ENCODE data around the gene WDR44.
"Not testable (repeated sequence)": the region's sequence is repeated elsewhere in the genome, so short reads cannot be mapped to it uniquely, and the experiment has no call there.

The WDR44 gene

GRCh38 chrX:118356154-118356701 lies 10.3 kb downstream of the WDR44 start:
- DNase-seq (ENCODE audit: low read depth in 2 of 2), result no peak

- DNase-seq (ENCODE audit: low read depth in 2 of 2), result no peak
Observed at GRCh38 chrX:118360429-118361125, 14.7 kb downstream of the WDR44 start.

GRCh38 chrX:118364261-118364660 lies 18.4 kb downstream of the WDR44 start:
- no peak for DNase-seq (ENCODE audit: low read depth in 2 of 2)

- DNase-seq (ENCODE audit: low read depth in 2 of 2), result no peak
Observed at GRCh38 chrX:118367338-118367737, 21.4 kb downstream of the WDR44 start.

- DNase-seq (ENCODE audit: low read depth in 2 of 2), result no peak
Observed at GRCh38 chrX:118368398-118368797, 22.5 kb downstream of the WDR44 start.

GRCh38 chrX:118370921-118371624 lies 25.2 kb downstream of the WDR44 start:
- DNase-seq (ENCODE audit: low read depth in 2 of 2), result no peak

GRCh38 chrX:118373538-118373937 lies 27.6 kb downstream of the WDR44 start:
- DNase-seq (ENCODE audit: low read depth in 2 of 2), result no peak

GRCh38 chrX:118383120-118383519 lies 37.2 kb downstream of the WDR44 start:
- DNase-seq (ENCODE audit: low read depth in 2 of 2), result no peak

GRCh38 chrX:118392716-118393115 lies 46.8 kb downstream of the WDR44 start:
- no peak for DNase-seq (ENCODE audit: low read depth in 2 of 2)

- DNase-seq (ENCODE audit: low read depth in 2 of 2), result no peak
Observed at GRCh38 chrX:118396113-118396512, 50.2 kb downstream of the WDR44 start.

- DNase-seq (ENCODE audit: low read depth in 2 of 2), result no peak
Observed at GRCh38 chrX:118418811-118419251, 72.9 kb downstream of the WDR44 start.

GRCh38 chrX:118420462-118420861 lies 74.6 kb downstream of the WDR44 start:
- no peak for DNase-seq (ENCODE audit: low read depth in 2 of 2)

GRCh38 chrX:118423558-118423957 lies 77.7 kb downstream of the WDR44 start:
- DNase-seq (ENCODE audit: low read depth in 2 of 2), result no peak

GRCh38 chrX:118432799-118433198 lies 86.9 kb downstream of the WDR44 start:
- DNase-seq (ENCODE audit: low read depth in 2 of 2), result no peak

- DNase-seq (ENCODE audit: low read depth in 2 of 2), result no peak
Observed at GRCh38 chrX:118437283-118437682, 91.4 kb downstream of the WDR44 start.

GRCh38 chrX:118448273-118448783 lies 102.4 kb downstream of the WDR44 start:
- DNase-seq (ENCODE audit: low read depth in 2 of 2), result no peak

- no peak for DNase-seq (ENCODE audit: low read depth in 2 of 2)
Observed at GRCh38 chrX:118455013-118455412, 109.1 kb downstream of the WDR44 start.

GRCh38 chrX:118459494-118459893 lies 113.6 kb downstream of the WDR44 start:
- no peak for DNase-seq (ENCODE audit: low read depth in 2 of 2)

GRCh38 chrX:118464501-118464900 lies 118.6 kb downstream of the WDR44 start:
- no peak for DNase-seq (ENCODE audit: low read depth in 2 of 2)

- no peak for DNase-seq (ENCODE audit: low read depth in 2 of 2)
Observed at GRCh38 chrX:118468122-118468521, 122.2 kb downstream of the WDR44 start.

GRCh38 chrX:118470721-118471347 lies 124.9 kb downstream of the WDR44 start:
- not testable (repeated sequence) for DNase-seq (ENCODE audit: low read depth in 2 of 2)

GRCh38 chrX:118474586-118474985 lies 128.7 kb downstream of the WDR44 start:
- no peak for DNase-seq (ENCODE audit: low read depth in 2 of 2)

All from stimulated activated CD8-positive, alpha-beta memory T cell treated with anti-CD3 and anti-CD28 coated beads, Interleukin-2, amount 100 ng/mL, for 48 hours (primary cell).